Endodermal cell (in vitro differentiated cells): Measurements from ENCODE around the gene DGLUCY. TPM values are rescaled to one million over a fixed set of nuclear protein-coding genes. Genes with fewer than 3 reads are reported as not detected.

Experiments used
- DNase-seq: peaks from one replicate; pipeline ENCODE4 v3.0.0-alpha.2; 2017
- H3K27ac ChIP-seq: 2 replicates; pipeline ENCODE4 v1.5.1; 2013; ENCODE audit warnings: mild to moderate bottlenecking, low read depth, low read length, moderate library complexity
- H3K27me3 ChIP-seq: 2 replicates; pipeline ENCODE4 v1.6.1; 2013; ENCODE audit warnings: mild to moderate bottlenecking, low read length, moderate library complexity; ENCODE audit not compliant: insufficient read depth, control insufficient read depth, poor library complexity, severe bottlenecking
- H3K36me3 ChIP-seq: 2 replicates; pipeline ENCODE4 v1.7.0; 2013; ENCODE audit warnings: mild to moderate bottlenecking, low read length, moderate library complexity; ENCODE audit not compliant: control insufficient read depth, insufficient read depth
- H3K4me1 ChIP-seq: one replicate; pipeline ENCODE4 v1.7.0; 2013; ENCODE audit warnings: low read length; ENCODE audit not compliant: control insufficient read depth, insufficient read depth
- H3K4me3 ChIP-seq: 2 replicates; pipeline ENCODE4 v1.5.1; 2013; ENCODE audit warnings: mild to moderate bottlenecking, low read length, moderate library complexity
- H3K9ac ChIP-seq: 2 replicates; pipeline ENCODE4 v1.6.1; 2013; ENCODE audit warnings: mild to moderate bottlenecking, low read length, moderate library complexity; ENCODE audit not compliant: poor library complexity, severe bottlenecking; ENCODE audit errors: extremely low read depth
- H3K9me3 ChIP-seq: 2 replicates; pipeline ENCODE4 v1.6.1; 2013; ENCODE audit warnings: mild to moderate bottlenecking, low read length, moderate library complexity; ENCODE audit not compliant: control insufficient read depth
- H3K27ac Mint-ChIP-seq: 2 replicates; pipeline ENCODE4 v1.8.0; 2020; ENCODE audit warnings: mixed read lengths
- H3K27me3 Mint-ChIP-seq: 2 replicates; pipeline ENCODE4 v1.8.0; 2021; ENCODE audit warnings: mild to moderate bottlenecking, mixed read lengths; ENCODE audit not compliant: insufficient read depth
- H3K36me3 Mint-ChIP-seq: 2 replicates; pipeline ENCODE4 v1.8.0; 2020; ENCODE audit warnings: low read depth, mixed read lengths
- H3K4me1 Mint-ChIP-seq: 2 replicates; pipeline ENCODE4 v1.8.0; 2020; ENCODE audit warnings: mixed read lengths
- H3K4me3 Mint-ChIP-seq: 2 replicates; pipeline ENCODE4 v1.8.0; 2020; ENCODE audit warnings: mild to moderate bottlenecking, moderate library complexity, mixed read lengths
- H3K9me3 Mint-ChIP-seq: 2 replicates; pipeline ENCODE4 v1.8.0; 2020; ENCODE audit warnings: mild to moderate bottlenecking, mixed read lengths
- WGBS, 2 experiments: methylation state at CpG; one replicate each; pipeline versions ENCODE4 v1.1.5 to v1.1.7; 2013; ENCODE audit warnings: missing lambda C conversion rate in 2 of 2, mixed read lengths in 1 of 2; ENCODE audit not compliant: insufficient coverage in 1 of 2, insufficient read length in 1 of 2; 5-methylcytosine and 5-hydroxymethylcytosine counted together
- total RNA-seq, 2 donors: library from RNA; stranded (reverse); fragmentation: NEBNext Ultra II Directional in 1 of 2; extraction: Animal tissue kit (Norgen Biotek cat#: 25700) in 1 of 2; gene quantifications; 2 replicates in 1 of 2; 3 replicates in 1 of 2; pipeline ENCODE4 v1.2.1, GENCODE V29; 2021
- TF ChIP-seq, protein P1 (sequence below): fragments of 200-600 bp; sonication (generic); conservative IDR thresholded peaks from 2 replicates; pipeline ENCODE4 v1.5.0; 2021; ENCODE audit warnings: antibody characterized with exemption, mild to moderate bottlenecking

DGLUCY gene
- total RNA-seq, 2 donors from 2014 or later, result 26.7 to 33.9 TPM

DNA sequence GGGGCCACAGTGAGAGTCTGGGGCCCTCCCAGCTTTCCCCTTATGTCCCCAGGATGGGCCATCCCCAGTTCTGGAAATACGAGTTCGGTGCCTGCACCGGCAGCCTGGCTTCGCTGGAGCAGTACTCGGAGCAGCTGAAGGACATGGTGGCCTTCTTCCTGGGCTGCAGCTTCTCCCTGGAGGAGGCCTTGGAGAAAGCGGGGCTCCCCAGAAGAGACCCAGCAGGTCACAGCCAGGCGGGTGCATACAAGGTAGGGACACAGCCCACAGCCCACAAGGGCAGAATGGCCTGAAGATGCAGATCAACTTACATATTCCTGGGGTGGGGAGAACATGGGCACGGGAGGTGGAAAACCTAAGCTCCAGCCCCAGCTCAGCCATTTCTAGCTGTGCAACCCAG lies 56.1 kb downstream of the DGLUCY start:
- Mint-ChIP-seq H3K9me3 (no peaks in the 10 kb centered on the region), H3K27ac (no peak overlapping the region), H3K27me3 (no peaks in the 10 kb centered on the region), H3K4me1 (peaks cover 2% of the 10 kb centered on the region), H3K4me3 (no peak overlapping the region), H3K36me3 (peaks cover 22% of the 10 kb centered on the region)
- WGBS, 2 experiments, result 93 to 100% methylated on average over 6 to 8 of the region's 8 CpGs
- no peak overlapping the region for H3K9ac ChIP-seq
- no peak overlapping the region for H3K27ac ChIP-seq
- H3K4me1 ChIP-seq, result peaks cover 3% of the 10 kb centered on the region
- H3K4me3 ChIP-seq, result no peak overlapping the region
- DNase-seq, result no peak
- H3K27me3 ChIP-seq, result no peaks in the 10 kb centered on the region
- no peaks in the 10 kb centered on the region for H3K36me3 ChIP-seq
- TF ChIP-seq, protein P1, sequence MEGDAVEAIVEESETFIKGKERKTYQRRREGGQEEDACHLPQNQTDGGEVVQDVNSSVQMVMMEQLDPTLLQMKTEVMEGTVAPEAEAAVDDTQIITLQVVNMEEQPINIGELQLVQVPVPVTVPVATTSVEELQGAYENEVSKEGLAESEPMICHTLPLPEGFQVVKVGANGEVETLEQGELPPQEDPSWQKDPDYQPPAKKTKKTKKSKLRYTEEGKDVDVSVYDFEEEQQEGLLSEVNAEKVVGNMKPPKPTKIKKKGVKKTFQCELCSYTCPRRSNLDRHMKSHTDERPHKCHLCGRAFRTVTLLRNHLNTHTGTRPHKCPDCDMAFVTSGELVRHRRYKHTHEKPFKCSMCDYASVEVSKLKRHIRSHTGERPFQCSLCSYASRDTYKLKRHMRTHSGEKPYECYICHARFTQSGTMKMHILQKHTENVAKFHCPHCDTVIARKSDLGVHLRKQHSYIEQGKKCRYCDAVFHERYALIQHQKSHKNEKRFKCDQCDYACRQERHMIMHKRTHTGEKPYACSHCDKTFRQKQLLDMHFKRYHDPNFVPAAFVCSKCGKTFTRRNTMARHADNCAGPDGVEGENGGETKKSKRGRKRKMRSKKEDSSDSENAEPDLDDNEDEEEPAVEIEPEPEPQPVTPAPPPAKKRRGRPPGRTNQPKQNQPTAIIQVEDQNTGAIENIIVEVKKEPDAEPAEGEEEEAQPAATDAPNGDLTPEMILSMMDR, result no peak
- H3K9me3 ChIP-seq, result no peaks in the 10 kb centered on the region

GRCh38 chr14:91170504-91171121 lies 56.7 kb downstream of the DGLUCY start:
- peaks cover 21% of the 10 kb centered on the region for H3K36me3 Mint-ChIP-seq
- no peaks in the 10 kb centered on the region for H3K9me3 Mint-ChIP-seq
- Histone ChIP-seq H3K4me1 (peaks cover 3% of the 10 kb centered on the region), H3K9ac (no peak overlapping the region), H3K36me3 (no peaks in the 10 kb centered on the region), H3K4me3 (no peak overlapping the region), H3K27me3 (no peaks in the 10 kb centered on the region), H3K9me3 (no peaks in the 10 kb centered on the region), H3K27ac (no peak overlapping the region)
- peaks cover 2% of the 10 kb centered on the region for H3K4me1 Mint-ChIP-seq
- H3K27me3 Mint-ChIP-seq, result no peaks in the 10 kb centered on the region
- DNase-seq, result no peak
- no peak overlapping the region for H3K4me3 Mint-ChIP-seq
- WGBS, 2 experiments, result 92 to 94% methylated on average over 7 to 9 of the region's 9 CpGs
- TF ChIP-seq, protein P1, result no peak
- H3K27ac Mint-ChIP-seq, result no peak overlapping the region

- WGBS, 2 experiments, result 92 to 95% methylated on average over 5 of the region's 5 CpGs
- H3K36me3 Mint-ChIP-seq, result peaks cover 21% of the 10 kb centered on the region
- Histone ChIP-seq H3K27ac (no peak overlapping the region), H3K9ac (no peak overlapping the region), H3K9me3 (no peaks in the 10 kb centered on the region), H3K4me1 (peaks cover 3% of the 10 kb centered on the region), H3K27me3 (no peaks in the 10 kb centered on the region), H3K4me3 (no peak overlapping the region), H3K36me3 (no peaks in the 10 kb centered on the region)
- no peaks in the 10 kb centered on the region for H3K9me3 Mint-ChIP-seq
- H3K4me1 Mint-ChIP-seq, result peaks cover 2% of the 10 kb centered on the region
- H3K27me3 Mint-ChIP-seq, result no peaks in the 10 kb centered on the region
- no peak overlapping the region for H3K27ac Mint-ChIP-seq
- DNase-seq, result no peak
- no peak overlapping the region for H3K4me3 Mint-ChIP-seq
- TF ChIP-seq, protein P1, result no peak
Observed at GRCh38 chr14:91171291-91171690, 57.4 kb downstream of the DGLUCY start.
